Vagina (tissue), 2 donors: Measurements from ENCODE around the gene NTRK3.

ENCODE experiments used
- POLR2A ChIP-seq, 2 donors: fragments of 450-650 bp; IDR thresholded peaks; one replicate each; pipeline ENCODE4 v1.6.1; 2017; ENCODE audit warnings: antibody characterized with exemption in 2 of 2, mild to moderate bottlenecking in 2 of 2, moderate library complexity in 2 of 2
- TF ChIP-seq, protein P1 (sequence below), 3 experiments: fragments of 450-650 bp in 2 of 3; fragments of 200-600 bp in 1 of 3; sonication (generic) in 1 of 3; IDR thresholded peaks; one replicate each; pipeline ENCODE4 v1.5.1; 2017 to 2019; ENCODE audit warnings: antibody characterized with exemption in 3 of 3, mild to moderate bottlenecking in 2 of 3, moderate library complexity in 2 of 3

DNA sequence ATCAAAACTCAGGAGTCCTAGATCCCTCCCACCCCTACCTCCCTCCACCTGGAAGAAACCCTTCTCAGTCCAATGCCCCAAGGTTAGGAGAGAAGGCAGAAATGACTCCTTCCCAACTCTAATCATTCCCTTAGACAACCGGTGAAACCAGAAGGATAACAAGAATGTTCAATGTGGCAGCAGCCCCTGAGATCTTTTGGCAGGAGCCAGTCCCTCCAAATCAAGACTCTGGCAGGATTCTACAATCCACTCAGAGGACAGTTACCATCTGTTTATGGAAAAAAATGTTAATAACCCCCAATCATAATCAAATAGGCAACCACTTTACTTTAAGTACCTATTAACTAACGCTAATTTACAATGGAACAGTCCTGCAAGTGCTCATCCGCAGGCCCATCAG is 136.5 kb downstream of the NTRK3 start:
- no peak for TF ChIP-seq POLR2A (IDR thresholded peaks at IDR 0.05)
- TF ChIP-seq, protein P1, sequence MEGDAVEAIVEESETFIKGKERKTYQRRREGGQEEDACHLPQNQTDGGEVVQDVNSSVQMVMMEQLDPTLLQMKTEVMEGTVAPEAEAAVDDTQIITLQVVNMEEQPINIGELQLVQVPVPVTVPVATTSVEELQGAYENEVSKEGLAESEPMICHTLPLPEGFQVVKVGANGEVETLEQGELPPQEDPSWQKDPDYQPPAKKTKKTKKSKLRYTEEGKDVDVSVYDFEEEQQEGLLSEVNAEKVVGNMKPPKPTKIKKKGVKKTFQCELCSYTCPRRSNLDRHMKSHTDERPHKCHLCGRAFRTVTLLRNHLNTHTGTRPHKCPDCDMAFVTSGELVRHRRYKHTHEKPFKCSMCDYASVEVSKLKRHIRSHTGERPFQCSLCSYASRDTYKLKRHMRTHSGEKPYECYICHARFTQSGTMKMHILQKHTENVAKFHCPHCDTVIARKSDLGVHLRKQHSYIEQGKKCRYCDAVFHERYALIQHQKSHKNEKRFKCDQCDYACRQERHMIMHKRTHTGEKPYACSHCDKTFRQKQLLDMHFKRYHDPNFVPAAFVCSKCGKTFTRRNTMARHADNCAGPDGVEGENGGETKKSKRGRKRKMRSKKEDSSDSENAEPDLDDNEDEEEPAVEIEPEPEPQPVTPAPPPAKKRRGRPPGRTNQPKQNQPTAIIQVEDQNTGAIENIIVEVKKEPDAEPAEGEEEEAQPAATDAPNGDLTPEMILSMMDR (IDR thresholded peaks at IDR 0.05): no peak
